Ishikawa (cell line): Measurements from ENCODE around the gene SLC49A3.

Experiments used
- CEBPB ChIP-seq: IDR thresholded peaks from 2 replicates; pipeline ENCODE4 v1.6.1; 2012
- CREB1 ChIP-seq: IDR thresholded peaks from 2 replicates; pipeline ENCODE4 v1.6.1; 2012; ENCODE audit warnings: low read depth
- EGR1 ChIP-seq: IDR thresholded peaks from 2 replicates; pipeline ENCODE4 v1.6.1; 2012
- EP300 ChIP-seq: IDR thresholded peaks from 2 replicates; pipeline ENCODE4 v1.6.1; 2012; ENCODE audit warnings: borderline replicate concordance
- FOXM1 ChIP-seq: IDR thresholded peaks from 2 replicates; pipeline ENCODE4 v1.6.1; 2012; ENCODE audit warnings: low read depth, borderline replicate concordance
- NFIC ChIP-seq: IDR thresholded peaks from 2 replicates; pipeline ENCODE4 v1.6.1; 2012
- TAF1 ChIP-seq: IDR thresholded peaks from 2 replicates; pipeline ENCODE4 v1.6.1; 2012; ENCODE audit warnings: low read depth, mild to moderate bottlenecking
- TCF12 ChIP-seq: IDR thresholded peaks from 2 replicates; pipeline ENCODE4 v1.6.1; 2012; ENCODE audit warnings: low read depth
- TEAD4 ChIP-seq: IDR thresholded peaks from 2 replicates; pipeline ENCODE4 v1.6.1; 2012
- YY1 ChIP-seq: IDR thresholded peaks from 2 replicates; pipeline ENCODE4 v1.6.1; 2012; ENCODE audit warnings: low read depth
- TF ChIP-seq, protein P1 (sequence below): IDR thresholded peaks from 2 replicates; pipeline ENCODE4 v1.6.1; 2012
- TF ChIP-seq, protein P2 (sequence below): IDR thresholded peaks from 2 replicates; pipeline ENCODE4 v1.6.1; 2012; ENCODE audit warnings: low read depth, mild to moderate bottlenecking

DNA sequence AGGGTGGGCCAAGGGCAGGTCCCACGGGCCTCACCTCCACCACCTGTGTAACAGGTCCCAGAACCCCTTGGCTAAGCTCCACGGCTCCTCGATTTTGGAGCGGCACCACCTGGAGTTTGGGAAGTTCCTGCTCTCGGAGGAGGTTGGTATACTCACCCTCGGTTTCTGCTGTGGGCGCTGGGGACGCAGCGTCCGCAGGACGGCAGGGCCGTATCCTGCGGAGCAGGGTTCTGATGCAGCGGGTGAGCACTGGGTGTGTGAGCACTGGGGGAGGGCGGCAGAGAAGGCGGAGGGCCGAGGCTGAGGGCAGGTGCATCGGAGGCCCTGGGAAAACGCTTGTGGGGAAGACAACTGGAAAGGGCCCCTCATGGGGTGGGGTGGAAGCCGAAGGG is 25.9 kb downstream of the SLC49A3 start:
- TF ChIP-seq CEBPB (no peak), FOXM1 (no peak), YY1 (no peak), TCF12 (no peak), EP300 (no peak), TAF1 (no peak), CREB1 (no peak), EGR1 (no peak), TEAD4 (no peak), NFIC (no peak)
- TF ChIP-seq, protein P1, sequence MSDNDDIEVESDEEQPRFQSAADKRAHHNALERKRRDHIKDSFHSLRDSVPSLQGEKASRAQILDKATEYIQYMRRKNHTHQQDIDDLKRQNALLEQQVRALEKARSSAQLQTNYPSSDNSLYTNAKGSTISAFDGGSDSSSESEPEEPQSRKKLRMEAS = no peak
- TF ChIP-seq, protein P2, sequence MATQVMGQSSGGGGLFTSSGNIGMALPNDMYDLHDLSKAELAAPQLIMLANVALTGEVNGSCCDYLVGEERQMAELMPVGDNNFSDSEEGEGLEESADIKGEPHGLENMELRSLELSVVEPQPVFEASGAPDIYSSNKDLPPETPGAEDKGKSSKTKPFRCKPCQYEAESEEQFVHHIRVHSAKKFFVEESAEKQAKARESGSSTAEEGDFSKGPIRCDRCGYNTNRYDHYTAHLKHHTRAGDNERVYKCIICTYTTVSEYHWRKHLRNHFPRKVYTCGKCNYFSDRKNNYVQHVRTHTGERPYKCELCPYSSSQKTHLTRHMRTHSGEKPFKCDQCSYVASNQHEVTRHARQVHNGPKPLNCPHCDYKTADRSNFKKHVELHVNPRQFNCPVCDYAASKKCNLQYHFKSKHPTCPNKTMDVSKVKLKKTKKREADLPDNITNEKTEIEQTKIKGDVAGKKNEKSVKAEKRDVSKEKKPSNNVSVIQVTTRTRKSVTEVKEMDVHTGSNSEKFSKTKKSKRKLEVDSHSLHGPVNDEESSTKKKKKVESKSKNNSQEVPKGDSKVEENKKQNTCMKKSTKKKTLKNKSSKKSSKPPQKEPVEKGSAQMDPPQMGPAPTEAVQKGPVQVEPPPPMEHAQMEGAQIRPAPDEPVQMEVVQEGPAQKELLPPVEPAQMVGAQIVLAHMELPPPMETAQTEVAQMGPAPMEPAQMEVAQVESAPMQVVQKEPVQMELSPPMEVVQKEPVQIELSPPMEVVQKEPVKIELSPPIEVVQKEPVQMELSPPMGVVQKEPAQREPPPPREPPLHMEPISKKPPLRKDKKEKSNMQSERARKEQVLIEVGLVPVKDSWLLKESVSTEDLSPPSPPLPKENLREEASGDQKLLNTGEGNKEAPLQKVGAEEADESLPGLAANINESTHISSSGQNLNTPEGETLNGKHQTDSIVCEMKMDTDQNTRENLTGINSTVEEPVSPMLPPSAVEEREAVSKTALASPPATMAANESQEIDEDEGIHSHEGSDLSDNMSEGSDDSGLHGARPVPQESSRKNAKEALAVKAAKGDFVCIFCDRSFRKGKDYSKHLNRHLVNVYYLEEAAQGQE = no peak
